Gastroesophageal sphincter (tissue), 3 donors: ENCODE measurements around the gene STAT5A.
"Not testable (repeated sequence)": the region's sequence is repeated elsewhere in the genome, so short reads cannot be mapped to it uniquely, and the experiment has no call there.

Source experiments
- CTCF ChIP-seq, 4 experiments: fragments of 200-600 bp in 2 of 4; fragments of 450-650 bp in 2 of 4; sonication (generic) in 1 of 4; IDR thresholded peaks; one replicate each; pipeline ENCODE4 v1.5.1; 2017 to 2019; ENCODE audit warnings: antibody characterized with exemption in 4 of 4, mild to moderate bottlenecking in 2 of 4, moderate library complexity in 2 of 4
- EP300 ChIP-seq: sonication (generic); formaldehyde crosslinking; IDR thresholded peaks from one replicate; pipeline ENCODE4 v1.6.1; 2017; ENCODE audit warnings: antibody characterized with exemption, mild to moderate bottlenecking

- not testable (repeated sequence) for TF ChIP-seq EP300; CTCF (IDR thresholded peaks at IDR 0.05)
These were observed 47.4 kb upstream of the STAT5A start for GRCh38 chr17:42240863-42241262.
